Common myeloid progenitor, CD34-positive (primary cell): Measurements from ENCODE around the gene CLIP1.

Experiments
- CTCF ChIA-PET: fragments of 350-600 bp; sonication (Branson Sonifier 250); formaldehyde crosslinking; loops from one replicate; lab custom pipeline; 2021; ENCODE audit warnings: antibody characterized with exemption; lab: Charles Lee
- POLR2A ChIA-PET: fragments of 350-600 bp; sonication (Branson Sonifier 250); formaldehyde crosslinking; loops from one replicate; lab custom pipeline; 2021; ENCODE audit warnings: antibody characterized with exemption; lab: Charles Lee
- DNase-seq, 3 donors: peaks; one replicate each; pipeline versions ENCODE4 v3.0.0 to v3.0.0-alpha.2; 2013
- H3K27ac ChIP-seq, 2 experiments: 1 replicate in 1 of 2; 2 replicates in 1 of 2; pipeline ENCODE4 v1.7.0; 2013; ENCODE audit warnings: inconsistent platforms in 2 of 2, low read length in 2 of 2, mild to moderate bottlenecking in 2 of 2, low read depth in 1 of 2, moderate library complexity in 1 of 2; ENCODE audit not compliant: severe bottlenecking in 2 of 2, insufficient read depth in 1 of 2, poor library complexity in 1 of 2
- H3K27me3 ChIP-seq, 5 experiments: replicated peaks in 2 of 5; 1 replicate in 3 of 5; 2 replicates in 2 of 5; pipeline versions ENCODE4 v1.6.1 to v1.7.0; 2013; ENCODE audit warnings: low read length in 4 of 5, mild to moderate bottlenecking in 2 of 5, moderate library complexity in 2 of 5, inconsistent platforms in 1 of 5; ENCODE audit not compliant: insufficient read depth in 5 of 5, control insufficient read depth in 4 of 5
- H3K36me3 ChIP-seq, 4 experiments: 1 replicate in 2 of 4; 2 replicates in 2 of 4; pipeline versions ENCODE4 v1.6.1 to v1.7.0; 2013; ENCODE audit warnings: low read length in 3 of 4, control low read depth in 1 of 4, mild to moderate bottlenecking in 1 of 4; ENCODE audit not compliant: control insufficient read depth in 4 of 4, insufficient read depth in 4 of 4
- H3K4me1 ChIP-seq, 4 experiments: 1 replicate in 3 of 4; 2 replicates in 1 of 4; pipeline versions ENCODE4 v1.6.1 to v1.7.1; 2013; ENCODE audit warnings: low read length in 3 of 4, mild to moderate bottlenecking in 3 of 4, control low read depth in 1 of 4, inconsistent platforms in 1 of 4, moderate library complexity in 1 of 4; ENCODE audit not compliant: control insufficient read depth in 4 of 4, insufficient read depth in 4 of 4; ENCODE audit errors: control extremely low read depth in 1 of 4
- H3K4me3 ChIP-seq, 7 experiments: 1 replicate in 4 of 7; 2 replicates in 3 of 7; pipeline versions ENCODE4 v1.5.1 to v1.7.0; 2013; ENCODE audit warnings: mild to moderate bottlenecking in 7 of 7, low read length in 6 of 7, moderate library complexity in 6 of 7, inconsistent platforms in 2 of 7, low read depth in 2 of 7, control low read depth in 1 of 7; ENCODE audit not compliant: insufficient read depth in 4 of 7, control insufficient read depth in 1 of 7; ENCODE audit errors: extremely low read depth in 1 of 7
- H3K9me3 ChIP-seq, 5 experiments: 1 replicate in 4 of 5; 2 replicates in 1 of 5; pipeline versions ENCODE4 v1.6.1 to v1.7.1; 2013; ENCODE audit warnings: low read length in 4 of 5, mild to moderate bottlenecking in 2 of 5, inconsistent platforms in 1 of 5, low read depth in 1 of 5, moderate library complexity in 1 of 5; ENCODE audit not compliant: control insufficient read depth in 4 of 5, insufficient read depth in 2 of 5; ENCODE audit errors: control extremely low read depth in 1 of 5
- WGBS: methylation state at CpG from one replicate; pipeline ENCODE4 v1.1.5; 2013; ENCODE audit not compliant: insufficient coverage; 5-methylcytosine and 5-hydroxymethylcytosine counted together

Gene CLIP1

DNA sequence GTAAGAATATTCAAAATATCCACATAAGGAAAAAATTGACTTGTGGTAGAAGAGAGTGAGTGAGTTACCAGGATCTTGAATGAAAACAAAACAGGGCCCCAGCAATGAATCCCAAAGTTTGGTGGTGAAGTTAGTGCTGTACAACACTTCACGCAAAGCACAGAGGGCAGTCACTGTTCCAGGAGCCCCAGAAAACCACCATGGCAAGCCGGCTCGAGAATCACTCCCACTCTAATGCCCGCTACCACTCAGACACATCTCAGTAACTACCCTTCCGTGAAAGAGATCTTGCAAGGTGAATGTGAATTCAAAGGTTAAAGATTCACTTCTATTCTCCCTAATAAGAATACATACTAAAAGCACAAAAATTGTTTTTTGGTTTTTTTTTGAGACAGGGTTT lies 30.1 kb downstream of the CLIP1 start:
- DNase-seq, result no peak
- Histone ChIP-seq H3K4me3 (no peak overlapping the region), H3K36me3 (peaks cover 0 to 9% (median under 1%) of the 10 kb centered on the region in 4 experiments), H3K4me1 (peaks cover 0 to 8% (median 4%) of the 10 kb centered on the region in 4 experiments), H3K27me3 (no peaks in the 10 kb centered on the region), H3K27ac (no peak overlapping the region), H3K9me3 (no peaks in the 10 kb centered on the region)
- ChIA-PET CTCF (no interaction called here), POLR2A (no interaction called here)
- WGBS, result no CpG with 5 or more reads among the region's 5 CpGs

- peaks cover 0 to 8% (median 4%) of the 10 kb centered on the region in 4 experiments for H3K4me1 ChIP-seq
- no peaks in the 10 kb centered on the region for H3K27me3 ChIP-seq
- POLR2A ChIA-PET, result interaction anchor here (0.6 kb wide), 1 partner anchor 13 kb away, joined by 4 read pairs; no protein-coding TSS in a partner anchor
- H3K9me3 ChIP-seq, result no peaks in the 10 kb centered on the region
- WGBS, result no CpG with 5 or more reads among the region's 7 CpGs
- CTCF ChIA-PET, result interaction anchor here (1.2 kb wide), 1 partner anchor 9 kb away, joined by 4 read pairs; no protein-coding TSS in a partner anchor
- no peak overlapping the region for H3K4me3 ChIP-seq
- peaks cover 0 to 8% (median under 1%) of the 10 kb centered on the region in 4 experiments for H3K36me3 ChIP-seq
- no peak overlapping the region for H3K27ac ChIP-seq
- no peak for DNase-seq
Observed at GRCh38 chr12:122389677-122390076, 32.8 kb downstream of the CLIP1 start.

GRCh38 chr12:122387887-122388286 lies 34.6 kb downstream of the CLIP1 start:
- POLR2A ChIA-PET, result interaction anchor here (0.6 kb wide), 1 partner anchor 31 kb away, joined by 3 read pairs; no protein-coding TSS in a partner anchor
- Histone ChIP-seq H3K4me3 (no peak overlapping the region), H3K9me3 (no peaks in the 10 kb centered on the region), H3K36me3 (peaks cover 0 to 11% (median under 1%) of the 10 kb centered on the region in 4 experiments), H3K27ac (no peak overlapping the region), H3K27me3 (no peaks in the 10 kb centered on the region), H3K4me1 (no peaks in the 10 kb centered on the region)
- 100% methylated on average over 1 of the region's 6 CpGs for WGBS
- CTCF ChIA-PET, result interaction anchor here (1.2 to 1.8 kb wide), 4 partner anchors 12 to 86 kb away, joined by 3 to 7 read pairs (median 5); no protein-coding TSS in a partner anchor
- no peak for DNase-seq

- ChIA-PET POLR2A (no interaction called here), CTCF (interaction anchor here (1.0 to 1.1 kb wide), 2 partner anchors 11 to 12 kb away, joined by 3 read pairs; no protein-coding TSS in a partner anchor)
- 93% methylated on average over 12 of the region's 13 CpGs for WGBS
- Histone ChIP-seq H3K27ac (no peak overlapping the region), H3K4me3 (no peak overlapping the region), H3K4me1 (peaks cover 0 to 11% (median 5%) of the 10 kb centered on the region in 4 experiments), H3K36me3 (peaks cover 0 to 11% (median 0%) of the 10 kb centered on the region in 4 experiments), H3K27me3 (no peaks in the 10 kb centered on the region), H3K9me3 (no peaks in the 10 kb centered on the region)
- no peak for DNase-seq
Observed at GRCh38 chr12:122385171-122386016, 37.1 kb downstream of the CLIP1 start.

DNA sequence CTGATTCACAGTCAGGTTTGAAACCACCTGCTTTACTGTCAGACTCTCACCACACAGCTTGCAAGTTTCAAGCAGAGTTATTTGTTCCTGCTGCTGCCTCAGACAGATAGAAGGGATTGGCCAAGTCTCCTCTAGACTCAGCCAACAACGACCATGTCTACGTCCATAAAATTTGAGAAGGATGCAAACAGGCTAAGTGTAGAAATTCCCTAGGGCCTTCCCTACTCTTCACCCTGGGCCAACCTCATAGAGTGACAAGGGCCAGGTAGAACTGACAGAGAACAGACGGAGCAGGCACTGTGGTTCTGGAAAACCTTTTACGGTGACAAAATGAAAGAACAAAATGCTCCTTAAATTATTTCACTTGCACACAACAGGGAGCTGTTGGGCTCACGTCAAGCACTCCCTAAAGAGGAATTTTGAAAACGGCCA lies 39.5 kb downstream of the CLIP1 start:
- Histone ChIP-seq H3K4me3 (no peak overlapping the region), H3K36me3 (peaks cover 3 to 11% (median 7%) of the 10 kb centered on the region in 4 experiments), H3K9me3 (no peaks in the 10 kb centered on the region), H3K4me1 (peaks cover 0 to 11% (median 5%) of the 10 kb centered on the region in 4 experiments), H3K27me3 (no peaks in the 10 kb centered on the region), H3K27ac (no peak overlapping the region)
- CTCF ChIA-PET, result no interaction called here
- 100% methylated on average over 5 of the region's 6 CpGs for WGBS
- POLR2A ChIA-PET, result no interaction called here
- DNase-seq, result no peak

GRCh38 chr12:122381021-122381420 lies 41.4 kb downstream of the CLIP1 start:
- Histone ChIP-seq H3K36me3 (peaks cover 8 to 21% (median 14%) of the 10 kb centered on the region in 4 experiments), H3K9me3 (no peaks in the 10 kb centered on the region), H3K27ac (peak overlapping the region; percentile 50 to 72), H3K27me3 (no peaks in the 10 kb centered on the region), H3K4me3 (peak overlapping the region in 5 of 7 experiments; percentile 43 to 78 (median 51)), H3K4me1 (peaks cover 0 to 11% (median 5%) of the 10 kb centered on the region in 4 experiments)
- WGBS, result no CpG with 5 or more reads among the region's 1 CpG
- no peak for DNase-seq
- ChIA-PET CTCF (interaction anchor here (1.1 kb wide), 1 partner anchor 89 kb away, joined by 3 read pairs; no protein-coding TSS in a partner anchor), POLR2A (no interaction called here)
